Sciatic nerve (tissue), 2 donors: Measurements from ENCODE around the gene TGM5. TPM values are rescaled to one million over a fixed set of nuclear protein-coding genes. Genes with fewer than 3 reads are reported as not detected.
"Not testable (repeated sequence)": the region's sequence is repeated elsewhere in the genome, so short reads cannot be mapped to it uniquely, and the experiment has no call there.

ENCODE experiments used
- ATAC-seq: fragments of 200-7000 bp; cut with Tn5 transposase; one replicate; pipeline ENCODE4 v1.9.1; 2020; ENCODE audit warnings: mild to moderate bottlenecking, moderate library complexity
- DNase-seq: peaks from one replicate; pipeline ENCODE4 v3.0.0-alpha.2; 2020; ENCODE audit warnings: low spot score
- intact Hi-C: fragments of 100-400 bp; cut with DNase I; formaldehyde crosslinking; loops from one replicate; pipeline ENCODE4 v1.14.2; 2022
- total RNA-seq: library from RNA; stranded (reverse); fragmentation: NEBNext Ultra II Directional; extraction: Animal tissue kit (Norgen Biotek cat#: 25700); gene quantifications from one replicate; pipeline ENCODE4 v1.2.1, GENCODE V29; 2021
- donor health status: DM: no; HTN: no; CAD: no.
- donor health status: DM: no; HTN: no; CAD: no.

Gene TGM5
- total RNA-seq, 1 donor from 2014 or later: not detected

GRCh38 chr15:43208052-43209002 is 58.4 kb downstream of the TGM5 start:
- no peak for ATAC-seq
- no peak for DNase-seq
- intact Hi-C loops: no loop called here

- no peak for ATAC-seq
- intact Hi-C loops: no loop called here
- no peak for DNase-seq
Measured at GRCh38 chr15:43207024-43207423, 59.7 kb downstream of the TGM5 start.

GRCh38 chr15:43206054-43206453 is 60.7 kb downstream of the TGM5 start:
- DNase-seq (no peak), ATAC-seq (no peak)
- intact Hi-C loops: no loop called here

GRCh38 chr15:43204016-43204901 is 62.5 kb downstream of the TGM5 start:
- ATAC-seq (peak; percentile 49), DNase-seq (peak; percentile 70)
- intact Hi-C loops: no loop called here

- ATAC-seq: no peak
- DNase-seq: no peak
- intact Hi-C loops: no loop called here
Measured at GRCh38 chr15:43199945-43200488, 66.7 kb downstream of the TGM5 start.

- DNase-seq (no peak), ATAC-seq (no peak)
- intact Hi-C loops: no loop called here
Measured at GRCh38 chr15:43198992-43199391, 67.7 kb downstream of the TGM5 start.

GRCh38 chr15:43198556-43198955 is 68.2 kb downstream of the TGM5 start:
- DNase-seq, ATAC-seq: not testable (repeated sequence)

GRCh38 chr15:43197773-43198172 is 69.0 kb downstream of the TGM5 start:
- ATAC-seq, intact Hi-C loops, DNase-seq: not testable (repeated sequence)

More at GRCh38 chr15:43198556-43198955, 68.2 kb downstream of the TGM5 start:
- intact Hi-C loops: not testable (repeated sequence)

GRCh38 chr15:43196760-43197548 is 69.8 kb downstream of the TGM5 start:
- DNase-seq (no peak), ATAC-seq (no peak)
- intact Hi-C loops: no loop called here

GRCh38 chr15:43194795-43195194 is 71.9 kb downstream of the TGM5 start:
- intact Hi-C loops: no loop called here
- DNase-seq (no peak), ATAC-seq (no peak)

- intact Hi-C loops: no loop called here
- ATAC-seq: no peak
- DNase-seq: no peak
Measured at GRCh38 chr15:43193710-43194109, 73.0 kb downstream of the TGM5 start.

- ATAC-seq: no peak
- DNase-seq: no peak
- intact Hi-C loops: no loop called here
Measured at GRCh38 chr15:43190178-43190577, 76.5 kb downstream of the TGM5 start.

GRCh38 chr15:43189296-43189695 is 77.4 kb downstream of the TGM5 start:
- ATAC-seq: no peak
- no peak for DNase-seq
- intact Hi-C loops: no loop called here

GRCh38 chr15:43187544-43188155 is 79.1 kb downstream of the TGM5 start:
- no peak for ATAC-seq
- intact Hi-C loops: no loop called here
- DNase-seq: no peak

GRCh38 chr15:43186003-43186353 is 80.8 kb downstream of the TGM5 start:
- ATAC-seq (peak; percentile 16), DNase-seq (no peak)
- intact Hi-C loops: no loop called here

GRCh38 chr15:43185157-43186002 is 81.3 kb downstream of the TGM5 start, which contains the start of gene CCNDBP1:
CCNDBP1 (plus strand) TSS chr15:43185403; CDS start chr15:43185499, 96 bp downstream.
- DNase-seq (peak; percentile 94), ATAC-seq (peak; percentile 97)
- intact Hi-C loops: no loop called here

- ATAC-seq (peak; percentile 25), DNase-seq (no peak)
- intact Hi-C loops: no loop called here
Measured at GRCh38 chr15:43184407-43185124, 82.2 kb downstream of the TGM5 start.
